SU-DHL-6 (cell line): ENCODE results near the gene PXYLP1.

Experiments used
- H2AFZ ChIP-seq: fragments of 200-600 bp; sonication (generic); 2 replicates; pipeline ENCODE4 v1.6.1; 2014; ENCODE audit warnings: low read depth, mild to moderate bottlenecking, moderate library complexity, mixed read lengths, antibody characterized with exemption, low read length; ENCODE audit not compliant: severe bottlenecking
- H3F3A ChIP-seq: fragments of 200-600 bp; shearing (Covaris generic); 2 replicates; pipeline ENCODE4 v1.6.0; 2016; ENCODE audit warnings: antibody characterized with exemption, mild to moderate bottlenecking; ENCODE audit not compliant: insufficient read depth
- H3K27ac ChIP-seq: fragments of 200-600 bp; sonication (generic); 2 replicates; pipeline ENCODE4 v1.5.1; 2016; ENCODE audit warnings: low read depth, mild to moderate bottlenecking, low read length, moderate library complexity, mixed read lengths
- H3K27me3 ChIP-seq: fragments of 200-600 bp; sonication (generic), shearing (Covaris generic); 2 replicates; pipeline ENCODE4 v1.6.0; 2014; ENCODE audit warnings: mild to moderate bottlenecking, low read length
- H3K36me3 ChIP-seq: fragments of 200-600 bp; sonication (generic); 2 replicates; pipeline ENCODE4 v1.6.1; 2014; ENCODE audit warnings: mild to moderate bottlenecking, low read length, mixed read lengths
- H3K4me2 ChIP-seq: fragments of 300-600, 200-600 bp; shearing (Covaris generic), sonication (generic); 2 replicates; pipeline ENCODE4 v1.6.0; 2014; ENCODE audit warnings: low read length, low read depth, mild to moderate bottlenecking; ENCODE audit not compliant: poor library complexity, severe bottlenecking
- H3K4me3 ChIP-seq: fragments of 200-600 bp; sonication (generic); 2 replicates; pipeline ENCODE4 v1.5.1; 2014; ENCODE audit warnings: antibody characterized with exemption, low read length, mild to moderate bottlenecking, mixed read lengths; ENCODE audit not compliant: insufficient read depth, poor library complexity, severe bottlenecking
- H3K79me2 ChIP-seq: fragments of 200-600 bp; sonication (generic); 2 replicates; pipeline ENCODE4 v1.6.1; 2014; ENCODE audit warnings: mild to moderate bottlenecking, low read length, moderate library complexity; ENCODE audit not compliant: insufficient read depth
- H3K9ac ChIP-seq: fragments of 200-600 bp; sonication (generic); 2 replicates; pipeline ENCODE4 v1.7.0; 2014; ENCODE audit warnings: mild to moderate bottlenecking, low read length
- H3K9me2 ChIP-seq: fragments of 200-600 bp; sonication (generic); replicated peaks from 2 replicates; pipeline ENCODE4 v1.6.1; 2014; ENCODE audit warnings: low read length; ENCODE audit not compliant: insufficient read depth
- H3K9me3 ChIP-seq: fragments of 200-600 bp; sonication (generic); 2 replicates; pipeline ENCODE4 v1.6.1; 2014; ENCODE audit warnings: low read length, mixed read lengths; ENCODE audit not compliant: insufficient read depth
- H4K20me1 ChIP-seq: fragments of 200-600 bp; sonication (generic); 2 replicates; pipeline ENCODE4 v1.6.1; 2014; ENCODE audit warnings: low read depth, mild to moderate bottlenecking, antibody characterized with exemption, low read length, moderate library complexity, mixed read lengths
- EZH2phosphoT487 ChIP-seq: fragments of 200-600 bp; sonication (generic), shearing (Covaris generic); conservative IDR thresholded peaks from 2 replicates; pipeline ENCODE4 v1.6.1; 2018; ENCODE audit warnings: mild to moderate bottlenecking, antibody characterized with exemption, low read length, moderate library complexity, mixed read lengths
- TF ChIP-seq, protein P1 (sequence below): fragments of 200-600 bp; sonication (generic); IDR thresholded peaks from one replicate; pipeline ENCODE4 v1.5.1; 2017; ENCODE audit warnings: antibody characterized with exemption, mild to moderate bottlenecking, low read length, moderate library complexity; ENCODE audit not compliant: insufficient read depth, poor library complexity, severe bottlenecking

The PXYLP1 gene

GRCh38 chr3:141218162-141218835, 13.3 kb upstream of the PXYLP1 start:
- Histone ChIP-seq H3K9me2 (no peaks in the 10 kb centered on the region), H3K36me3 (no peaks in the 10 kb centered on the region), H4K20me1 (no peaks in the 10 kb centered on the region), H2AFZ (no peak overlapping the region), H3K4me3 (no peak overlapping the region), H3K9ac (no peak overlapping the region), H3K27ac (no peak overlapping the region), H3K79me2 (no peaks in the 10 kb centered on the region), H3K4me2 (no peak overlapping the region), H3K27me3 (no peaks in the 10 kb centered on the region), H3F3A (no peaks in the 10 kb centered on the region), H3K9me3 (no peaks in the 10 kb centered on the region)
- TF ChIP-seq, protein P1, sequence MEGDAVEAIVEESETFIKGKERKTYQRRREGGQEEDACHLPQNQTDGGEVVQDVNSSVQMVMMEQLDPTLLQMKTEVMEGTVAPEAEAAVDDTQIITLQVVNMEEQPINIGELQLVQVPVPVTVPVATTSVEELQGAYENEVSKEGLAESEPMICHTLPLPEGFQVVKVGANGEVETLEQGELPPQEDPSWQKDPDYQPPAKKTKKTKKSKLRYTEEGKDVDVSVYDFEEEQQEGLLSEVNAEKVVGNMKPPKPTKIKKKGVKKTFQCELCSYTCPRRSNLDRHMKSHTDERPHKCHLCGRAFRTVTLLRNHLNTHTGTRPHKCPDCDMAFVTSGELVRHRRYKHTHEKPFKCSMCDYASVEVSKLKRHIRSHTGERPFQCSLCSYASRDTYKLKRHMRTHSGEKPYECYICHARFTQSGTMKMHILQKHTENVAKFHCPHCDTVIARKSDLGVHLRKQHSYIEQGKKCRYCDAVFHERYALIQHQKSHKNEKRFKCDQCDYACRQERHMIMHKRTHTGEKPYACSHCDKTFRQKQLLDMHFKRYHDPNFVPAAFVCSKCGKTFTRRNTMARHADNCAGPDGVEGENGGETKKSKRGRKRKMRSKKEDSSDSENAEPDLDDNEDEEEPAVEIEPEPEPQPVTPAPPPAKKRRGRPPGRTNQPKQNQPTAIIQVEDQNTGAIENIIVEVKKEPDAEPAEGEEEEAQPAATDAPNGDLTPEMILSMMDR: no peak
- no peak for TF ChIP-seq EZH2phosphoT487

DNA sequence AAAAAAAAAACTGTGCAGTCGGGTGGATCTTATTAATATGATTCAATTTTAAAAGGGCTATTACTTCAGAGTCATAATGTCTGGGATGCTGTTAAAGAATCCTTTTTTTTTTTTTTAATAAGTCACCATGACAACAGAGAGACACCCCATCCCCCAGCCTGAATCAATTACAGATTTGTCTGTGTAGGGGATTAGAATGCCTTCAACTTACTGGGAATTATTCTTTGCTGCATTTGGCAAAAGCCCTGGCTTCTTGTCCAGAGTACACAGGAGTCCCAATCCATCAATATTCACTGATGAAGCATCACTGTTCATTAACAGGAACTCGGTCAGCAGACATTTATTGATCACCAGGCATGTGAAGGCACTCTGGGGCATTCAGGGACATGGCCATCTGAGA, 12.7 kb upstream of the PXYLP1 start:
- H3K4me3 ChIP-seq: no peak overlapping the region
- H3F3A ChIP-seq: no peaks in the 10 kb centered on the region
- H3K9me3 ChIP-seq: no peaks in the 10 kb centered on the region
- TF ChIP-seq, protein P1: no peak
- no peak for TF ChIP-seq EZH2phosphoT487
- H3K27ac ChIP-seq: no peak overlapping the region
- no peak overlapping the region for H3K4me2 ChIP-seq
- H3K79me2 ChIP-seq: no peaks in the 10 kb centered on the region
- H3K9me2 ChIP-seq: no peaks in the 10 kb centered on the region
- H3K27me3 ChIP-seq: no peaks in the 10 kb centered on the region
- no peak overlapping the region for H2AFZ ChIP-seq
- H4K20me1 ChIP-seq: no peaks in the 10 kb centered on the region
- no peak overlapping the region for H3K9ac ChIP-seq
- H3K36me3 ChIP-seq: no peaks in the 10 kb centered on the region

DNA sequence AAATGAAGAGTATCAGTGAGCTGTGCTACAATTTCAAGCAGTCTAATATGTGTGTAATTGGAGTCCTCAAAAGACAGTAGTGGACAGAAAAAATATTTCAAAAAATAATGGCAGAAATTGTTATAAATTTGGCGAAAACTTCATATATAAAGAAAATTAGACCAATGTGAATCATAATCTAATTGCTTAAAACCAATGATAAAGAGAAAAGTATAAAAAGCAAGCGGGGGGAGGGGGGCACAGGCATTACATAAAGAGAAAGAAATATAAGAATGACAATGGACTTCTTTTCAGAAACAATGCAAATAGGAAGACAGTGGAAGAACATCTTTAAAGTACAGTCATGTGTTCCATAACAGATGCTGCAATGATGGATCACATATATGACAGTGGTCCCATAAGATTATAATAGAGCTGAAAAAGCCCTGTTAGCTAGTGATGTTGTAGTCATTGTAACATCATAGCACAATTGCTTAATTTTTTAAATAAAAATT, 7.9 kb upstream of the PXYLP1 start:
- Histone ChIP-seq H4K20me1 (no peaks in the 10 kb centered on the region), H3K9me2 (no peaks in the 10 kb centered on the region), H3K9me3 (peaks cover 5% of the 10 kb centered on the region; the same call in 1 of the 2 replicates), H3K9ac (no peak overlapping the region), H3K4me3 (no peak overlapping the region), H3K79me2 (no peaks in the 10 kb centered on the region), H3K27ac (no peak overlapping the region), H3K4me2 (no peak overlapping the region), H3F3A (no peaks in the 10 kb centered on the region), H3K36me3 (no peaks in the 10 kb centered on the region), H3K27me3 (no peaks in the 10 kb centered on the region), H2AFZ (no peak overlapping the region)
- no peak for TF ChIP-seq EZH2phosphoT487
- TF ChIP-seq, protein P1: no peak
